Osteoblast (primary cell): ENCODE data around the gene RADIL. TPM values are rescaled to one million over a fixed set of nuclear protein-coding genes. Genes with fewer than 3 reads are reported as not detected.

Source experiments
- DNase-seq: peaks from one replicate; pipeline ENCODE4 v3.0.0; 2011; ENCODE audit warnings: low spot score, mixed read lengths; ENCODE audit not compliant: insufficient read length; ENCODE audit errors: missing footprints
- H2AFZ ChIP-seq: 2 replicates; pipeline ENCODE4 v1.6.0; 2011; ENCODE audit warnings: mild to moderate bottlenecking, low read length
- H3K27ac ChIP-seq: 2 replicates; pipeline ENCODE4 v1.5.1; 2011; ENCODE audit warnings: mild to moderate bottlenecking, low read depth, low read length, moderate library complexity
- H3K27me3 ChIP-seq: 2 replicates; pipeline ENCODE4 v1.6.0; 2012; ENCODE audit warnings: mild to moderate bottlenecking, control low read depth, inconsistent platforms, low read length, moderate library complexity; ENCODE audit not compliant: insufficient read depth
- H3K36me3 ChIP-seq: 2 replicates; pipeline ENCODE4 v1.5.1; 2011; ENCODE audit warnings: mild to moderate bottlenecking, low read length, control low read depth, moderate library complexity; ENCODE audit not compliant: insufficient read depth
- H3K4me1 ChIP-seq: 2 replicates; pipeline ENCODE4 v1.5.1; 2011; ENCODE audit warnings: mild to moderate bottlenecking, low read length, control low read depth, moderate library complexity; ENCODE audit not compliant: insufficient read depth
- H3K4me2 ChIP-seq: 2 replicates; pipeline ENCODE4 v1.6.0; 2011; ENCODE audit warnings: mild to moderate bottlenecking, low read length; ENCODE audit not compliant: insufficient read depth
- H3K4me3 ChIP-seq: fragments of 200-600 bp; sonication (generic); 3 replicates; pipeline ENCODE4 v1.5.1; 2012; ENCODE audit warnings: mild to moderate bottlenecking, low read length, inconsistent platforms; ENCODE audit not compliant: insufficient read depth
- H3K79me2 ChIP-seq: 2 replicates; pipeline ENCODE4 v1.6.0; 2012; ENCODE audit warnings: mild to moderate bottlenecking, low read length, control low read depth, inconsistent platforms; ENCODE audit not compliant: insufficient read depth
- H3K9me3 ChIP-seq: 2 replicates; pipeline ENCODE4 v1.5.1; 2011; ENCODE audit warnings: low read depth, low read length, control low read depth
- H4K20me1 ChIP-seq: 2 replicates; pipeline ENCODE4 v1.6.0; 2012; ENCODE audit warnings: mild to moderate bottlenecking, low read length, control low read depth; ENCODE audit not compliant: insufficient read depth
- total RNA-seq: library from RNA; depleted of rRNA; stranded (reverse); fragments of >200 nt; gene quantifications from 2 replicates; pipeline ENCODE4 v1.2.3, GENCODE V29; 2012
- TF ChIP-seq, protein P1 (sequence below): IDR thresholded peaks from 2 replicates; pipeline ENCODE4 v1.5.1; 2011; ENCODE audit warnings: mild to moderate bottlenecking, low read depth, low read length, moderate library complexity; ENCODE audit errors: extremely low read depth

RADIL gene
- total RNA-seq, 1 donor, result 1.1 TPM

DNA sequence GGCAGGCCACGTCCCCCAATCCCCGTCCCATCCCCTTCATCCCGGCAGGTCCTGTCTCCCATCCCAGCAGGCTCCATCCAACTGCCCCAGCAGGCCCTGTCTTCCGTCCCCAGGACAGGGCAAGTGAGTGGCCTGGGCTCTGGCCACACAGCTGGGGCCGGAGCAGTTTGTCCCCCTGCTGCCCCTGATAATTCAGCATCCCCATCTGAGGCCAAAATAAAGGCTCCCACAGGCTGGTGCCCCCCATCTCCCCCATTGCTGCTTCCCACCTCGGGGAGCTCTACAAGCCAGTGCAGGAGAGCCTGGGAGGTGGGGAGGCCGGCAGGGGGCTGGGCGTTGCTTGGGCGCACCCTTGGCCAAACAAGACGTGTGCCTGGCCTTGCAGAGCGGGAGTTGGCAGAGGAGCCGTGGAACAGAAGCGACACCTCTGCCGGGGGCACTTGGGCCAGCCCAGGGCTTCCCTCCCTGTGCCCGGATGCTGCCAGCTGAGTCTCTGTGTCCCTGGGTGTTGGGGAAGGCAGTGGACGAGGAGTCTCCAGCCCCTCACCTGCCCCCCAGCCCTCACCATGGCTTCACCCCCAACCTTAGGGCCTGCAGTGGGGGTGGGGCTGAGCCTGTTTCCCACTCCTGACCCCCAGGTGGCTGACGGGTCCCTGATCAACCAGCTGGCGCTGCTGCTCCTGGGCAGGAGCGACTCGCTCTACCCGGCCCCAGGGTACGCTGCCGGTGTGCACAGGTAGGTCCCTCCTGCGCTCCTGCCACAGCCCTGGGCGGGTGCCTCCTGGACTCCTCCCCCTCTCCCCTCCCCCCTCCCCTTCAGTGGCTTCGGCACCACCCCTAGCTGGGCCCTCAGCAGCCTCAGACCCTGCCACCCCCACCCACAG, 94.1 kb downstream of the RADIL start:
- peak; percentile 77 for DNase-seq
- Histone ChIP-seq H2AFZ (no peak overlapping the region), H3K4me2 (no peak overlapping the region), H3K79me2 (peaks cover 2% of the 10 kb centered on the region), H3K36me3 (peaks cover 22% of the 10 kb centered on the region), H4K20me1 (no peaks in the 10 kb centered on the region), H3K9me3 (no peaks in the 10 kb centered on the region), H3K4me1 (no peaks in the 10 kb centered on the region), H3K27me3 (no peaks in the 10 kb centered on the region), H3K4me3 (no peak overlapping the region), H3K27ac (no peak overlapping the region)
- TF ChIP-seq, protein P1, sequence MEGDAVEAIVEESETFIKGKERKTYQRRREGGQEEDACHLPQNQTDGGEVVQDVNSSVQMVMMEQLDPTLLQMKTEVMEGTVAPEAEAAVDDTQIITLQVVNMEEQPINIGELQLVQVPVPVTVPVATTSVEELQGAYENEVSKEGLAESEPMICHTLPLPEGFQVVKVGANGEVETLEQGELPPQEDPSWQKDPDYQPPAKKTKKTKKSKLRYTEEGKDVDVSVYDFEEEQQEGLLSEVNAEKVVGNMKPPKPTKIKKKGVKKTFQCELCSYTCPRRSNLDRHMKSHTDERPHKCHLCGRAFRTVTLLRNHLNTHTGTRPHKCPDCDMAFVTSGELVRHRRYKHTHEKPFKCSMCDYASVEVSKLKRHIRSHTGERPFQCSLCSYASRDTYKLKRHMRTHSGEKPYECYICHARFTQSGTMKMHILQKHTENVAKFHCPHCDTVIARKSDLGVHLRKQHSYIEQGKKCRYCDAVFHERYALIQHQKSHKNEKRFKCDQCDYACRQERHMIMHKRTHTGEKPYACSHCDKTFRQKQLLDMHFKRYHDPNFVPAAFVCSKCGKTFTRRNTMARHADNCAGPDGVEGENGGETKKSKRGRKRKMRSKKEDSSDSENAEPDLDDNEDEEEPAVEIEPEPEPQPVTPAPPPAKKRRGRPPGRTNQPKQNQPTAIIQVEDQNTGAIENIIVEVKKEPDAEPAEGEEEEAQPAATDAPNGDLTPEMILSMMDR, result no peak

DNA sequence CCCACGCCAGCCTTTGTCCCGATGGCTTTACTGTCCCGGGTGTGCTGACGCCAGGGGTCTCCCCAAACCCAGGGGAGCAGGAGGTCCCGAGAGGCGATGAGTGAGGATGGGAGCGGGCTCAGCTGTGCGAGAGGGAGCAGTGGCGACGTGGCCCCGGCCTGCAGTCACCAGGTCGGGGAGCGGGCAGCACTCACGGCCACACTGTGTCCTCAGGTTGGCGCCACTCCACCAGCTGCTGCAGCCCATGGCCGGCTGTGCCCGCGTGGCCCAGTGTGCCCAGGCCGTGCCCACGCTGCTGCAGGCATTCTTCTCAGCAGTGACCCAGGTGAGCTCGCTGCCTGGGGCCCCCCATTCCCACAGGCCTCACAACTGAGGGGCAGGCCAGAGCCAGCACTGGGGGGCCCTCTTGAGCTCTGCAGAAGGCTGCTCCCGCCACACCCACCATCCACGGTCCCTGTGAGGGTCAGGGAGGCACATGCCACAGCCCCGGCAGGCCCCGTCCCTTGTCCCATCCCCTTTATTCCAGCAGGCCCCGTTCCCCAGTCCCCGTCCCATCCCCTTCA, 94.8 kb downstream of the RADIL start:
- H3K36me3 ChIP-seq, result peaks cover 22% of the 10 kb centered on the region
- H2AFZ ChIP-seq, result no peak overlapping the region
- no peak overlapping the region for H3K4me3 ChIP-seq
- no peak overlapping the region for H3K4me2 ChIP-seq
- H3K79me2 ChIP-seq, result peaks cover 7% of the 10 kb centered on the region
- TF ChIP-seq, protein P1, result no peak
- H3K4me1 ChIP-seq, result no peaks in the 10 kb centered on the region
- no peaks in the 10 kb centered on the region for H3K27me3 ChIP-seq
- no peaks in the 10 kb centered on the region for H3K9me3 ChIP-seq
- peaks cover under 1% of the 10 kb centered on the region for H4K20me1 ChIP-seq
- no peak overlapping the region for H3K27ac ChIP-seq
- no peak for DNase-seq

DNA sequence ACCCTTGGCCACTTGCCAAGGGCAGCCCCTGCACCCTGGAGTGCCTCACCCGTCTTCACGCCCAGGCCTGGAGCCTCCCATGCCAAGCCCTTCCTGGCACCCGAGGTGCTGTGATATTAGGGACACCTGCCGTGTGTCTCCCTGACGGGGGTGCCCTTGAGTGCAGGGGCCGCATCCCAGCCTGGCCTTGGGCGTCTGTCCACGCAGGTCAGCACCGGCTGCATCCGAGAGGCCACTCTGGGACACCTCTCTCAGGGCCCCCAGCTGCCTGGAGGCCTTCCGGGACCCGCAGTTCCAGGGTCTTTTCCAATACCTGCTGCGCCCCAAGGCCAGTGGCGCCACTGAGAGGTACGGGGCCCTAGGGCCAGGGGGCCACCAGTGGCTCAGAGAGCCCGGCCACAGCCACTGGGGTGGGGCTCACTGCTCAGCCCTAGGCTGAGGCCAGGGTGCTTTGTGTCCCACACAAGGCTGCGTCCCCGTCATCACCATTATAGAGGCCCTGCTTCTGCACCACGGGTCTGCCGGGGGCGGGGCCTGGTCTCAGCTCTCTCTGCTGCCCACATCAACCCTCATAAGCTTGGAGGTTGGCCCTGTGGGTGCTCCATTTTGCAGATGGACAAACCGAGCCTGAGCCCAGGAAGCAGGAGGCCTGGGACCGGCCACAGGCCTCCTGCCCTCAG, 95.4 kb downstream of the RADIL start:
- TF ChIP-seq, protein P1, result no peak
- H3K36me3 ChIP-seq, result peaks cover 23% of the 10 kb centered on the region

DNA sequence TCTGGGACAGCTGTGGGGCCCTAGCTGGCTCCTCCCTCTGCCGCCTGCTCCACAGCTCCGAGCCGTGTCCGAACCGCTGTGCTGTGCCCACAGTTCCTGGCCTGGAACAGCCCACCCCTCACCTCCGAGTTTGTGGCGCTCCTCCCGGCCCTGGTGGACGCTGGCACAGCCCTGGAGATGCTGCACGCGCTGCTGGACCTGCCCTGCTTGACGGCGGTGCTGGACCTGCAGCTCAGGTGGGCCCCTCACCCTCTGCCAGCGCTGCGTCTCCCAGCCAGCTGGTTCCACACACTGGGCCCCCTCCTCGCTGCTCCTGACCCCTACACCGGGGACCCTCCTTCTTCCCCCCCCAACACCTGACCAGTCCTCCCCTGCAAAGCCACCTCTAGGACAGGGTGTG, 96.0 kb downstream of the RADIL start:
- peaks cover 4% of the 10 kb centered on the region for H4K20me1 ChIP-seq

More for the DNA sequence above, 95.4 kb downstream of the RADIL start:
- Histone ChIP-seq H3K4me3 (no peak overlapping the region), H3K79me2 (peaks cover 10% of the 10 kb centered on the region), H3K9me3 (no peaks in the 10 kb centered on the region), H3K4me2 (no peak overlapping the region), H3K27me3 (no peaks in the 10 kb centered on the region), H2AFZ (no peak overlapping the region), H3K27ac (no peak overlapping the region), H4K20me1 (peaks cover 4% of the 10 kb centered on the region), H3K4me1 (no peaks in the 10 kb centered on the region)
- peak; percentile 84 for DNase-seq

More for the DNA sequence above, 96.0 kb downstream of the RADIL start:
- peaks cover 29% of the 10 kb centered on the region for H3K36me3 ChIP-seq
- no peaks in the 10 kb centered on the region for H3K27me3 ChIP-seq
- H3K4me3 ChIP-seq, result no peak overlapping the region
- H3K79me2 ChIP-seq, result peaks cover 10% of the 10 kb centered on the region
- no peak overlapping the region for H3K27ac ChIP-seq
- H3K4me1 ChIP-seq, result no peaks in the 10 kb centered on the region
- H3K4me2 ChIP-seq, result no peak overlapping the region
- TF ChIP-seq, protein P1, result no peak
- H3K9me3 ChIP-seq, result no peaks in the 10 kb centered on the region
- no peak overlapping the region for H2AFZ ChIP-seq
- DNase-seq, result no peak
